NCI-H69 (cell line): ENCODE measurements around the gene CSMD2.

Experiments used
- DNase-seq: peaks from one replicate; lab custom pipeline; 2025; lab: John Stamatoyannopoulos, UW

CSMD2 gene

GRCh38 chr1:33488624-33489023, 676.4 kb downstream of the CSMD2 start:
- no peak for DNase-seq

DNA sequence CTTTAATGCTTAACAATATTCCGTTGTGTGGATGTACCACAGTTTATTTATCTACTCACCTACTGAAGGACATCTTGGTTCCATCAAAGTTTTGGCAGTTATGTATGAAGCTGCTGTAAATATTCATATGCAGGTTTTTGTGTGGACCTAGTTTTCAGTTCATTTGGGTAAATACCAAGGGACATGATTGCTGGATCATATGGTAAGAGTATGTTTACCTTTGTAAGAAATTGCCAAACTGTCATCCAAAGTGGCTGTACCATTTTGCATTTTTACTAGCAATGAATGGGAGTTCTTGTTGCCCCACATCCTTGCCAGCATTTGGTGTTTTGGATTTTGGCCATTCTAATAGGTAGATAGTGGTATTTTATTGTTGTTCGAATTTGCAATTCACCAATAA, 682.6 kb downstream of the CSMD2 start:
- no peak for DNase-seq

- no peak for DNase-seq
Measured at GRCh38 chr1:33477451-33477850, 687.6 kb downstream of the CSMD2 start.

- no peak for DNase-seq
Measured at GRCh38 chr1:33473900-33474299, 691.1 kb downstream of the CSMD2 start.

DNA sequence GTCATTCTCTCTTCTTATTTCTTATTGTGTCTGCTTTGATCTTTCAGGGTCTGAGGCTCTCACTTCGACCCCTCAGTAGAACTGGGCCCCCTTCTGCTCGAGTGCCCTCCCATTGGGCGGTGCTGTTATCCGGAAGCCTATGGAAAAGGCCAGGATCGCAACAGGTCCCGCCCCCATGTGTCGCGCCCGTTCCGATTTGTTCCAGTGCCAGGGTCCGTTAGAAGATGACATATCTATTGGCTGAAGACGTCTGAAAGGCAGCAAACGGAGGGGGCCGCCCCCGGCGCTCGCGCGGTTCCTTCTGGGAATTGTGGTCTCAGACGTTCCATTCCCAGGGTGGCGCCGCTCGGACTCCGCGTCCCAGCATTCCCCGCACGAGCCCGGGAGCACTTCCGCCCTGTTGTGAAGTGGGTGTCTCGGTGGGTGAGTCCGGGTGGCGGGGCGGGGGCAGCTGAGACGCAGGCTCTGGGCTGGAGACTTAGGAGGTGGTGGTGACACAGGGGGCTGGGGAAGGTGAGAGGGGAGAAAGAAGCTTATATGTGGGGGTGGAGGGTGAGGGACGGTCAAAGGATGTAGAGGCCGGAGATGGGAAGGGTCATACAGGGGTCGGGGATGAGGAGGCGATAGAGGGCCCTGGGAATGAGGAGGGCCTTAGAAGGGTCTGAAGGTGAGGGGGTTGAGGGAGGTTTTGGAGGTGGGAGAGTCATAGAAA, 692.6 kb downstream of the CSMD2 start, which contains the start of gene ZSCAN20:
ZSCAN20 (plus strand) TSS at position 377 of the 712 bp plus-strand sequence. CDS start 6,644 bp downstream, outside the sequence.
- DNase-seq: peak; percentile 96

GRCh38 chr1:33471416-33471815, 693.6 kb downstream of the CSMD2 start:
- DNase-seq: no peak

- peak; percentile 73 for DNase-seq
Measured at GRCh38 chr1:33470495-33471012, 694.5 kb downstream of the CSMD2 start.

GRCh38 chr1:33469691-33470090, 695.3 kb downstream of the CSMD2 start:
- no peak for DNase-seq

DNA sequence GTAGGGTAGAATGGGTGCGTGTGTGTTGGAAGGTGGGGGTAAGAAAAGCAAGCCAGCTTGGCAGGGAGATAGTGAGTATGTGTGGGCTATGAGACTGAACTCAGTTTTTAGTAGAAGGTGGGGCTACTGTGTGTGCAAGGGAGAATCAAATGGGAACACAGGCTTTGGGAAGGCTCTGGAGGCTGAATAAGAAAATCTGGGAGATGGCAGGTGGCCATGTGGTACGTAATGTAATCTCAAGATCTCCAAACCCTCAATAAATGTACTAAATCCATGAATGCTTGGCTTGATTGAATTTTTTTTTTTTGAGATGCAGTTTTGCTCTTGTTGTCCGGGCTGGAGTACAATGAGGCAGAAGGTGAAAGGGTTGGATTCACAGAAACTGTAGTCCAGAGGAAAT, 696.1 kb downstream of the CSMD2 start:
- DNase-seq: no peak

- DNase-seq: no peak
Measured at GRCh38 chr1:33468531-33468930, 696.5 kb downstream of the CSMD2 start.

DNA sequence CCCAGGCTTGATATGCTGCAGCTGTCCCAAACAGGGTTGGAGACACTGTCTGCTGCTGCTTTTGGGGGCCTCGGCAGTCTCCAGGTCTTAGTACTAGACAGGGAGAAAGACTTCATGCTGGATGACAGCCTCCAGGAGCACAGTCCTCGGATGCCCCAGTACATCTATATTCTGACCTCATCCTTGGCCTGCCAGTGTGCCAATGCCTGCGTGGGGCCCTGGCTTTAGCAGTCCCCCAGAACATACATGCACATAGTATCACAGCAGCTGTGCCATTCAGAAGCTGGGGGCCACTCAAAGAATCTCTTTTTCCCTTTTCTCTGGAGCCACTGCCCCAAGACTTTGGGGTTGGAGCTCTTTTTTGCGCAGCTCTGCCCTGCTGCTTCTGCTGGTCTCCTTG, 697.0 kb downstream of the CSMD2 start:
- DNase-seq: no peak

GRCh38 chr1:33466159-33466558, 698.9 kb downstream of the CSMD2 start:
- DNase-seq: no peak

DNA sequence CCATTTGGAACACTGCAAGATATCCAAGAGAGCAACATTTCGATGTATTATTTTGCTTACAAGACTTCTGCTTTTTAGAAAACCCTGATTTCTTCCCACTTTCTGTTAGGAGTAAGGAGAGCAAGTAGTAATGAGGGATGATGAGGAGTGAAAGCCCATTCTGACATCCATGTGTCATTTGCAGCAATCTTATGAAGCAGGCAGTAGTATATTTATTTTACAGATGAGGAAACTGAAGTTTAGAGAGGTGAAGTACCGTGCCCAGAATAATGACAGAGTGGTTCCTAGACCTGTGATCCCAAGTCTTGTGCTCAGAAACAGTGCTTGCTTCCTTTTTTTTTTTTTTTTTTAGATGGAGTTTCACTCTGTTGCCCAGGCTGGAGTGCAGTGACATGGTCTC, 699.7 kb downstream of the CSMD2 start:
- no peak for DNase-seq

- no peak for DNase-seq
Measured at GRCh38 chr1:33464552-33464951, 700.5 kb downstream of the CSMD2 start.
